Mesenchymal stem cell (in vitro differentiated cells and primary cell): ENCODE data around the gene MTG1.
"Not testable (repeated sequence)": the region's sequence is repeated elsewhere in the genome, so short reads cannot be mapped to it uniquely, and the experiment has no call there.

ENCODE experiments used
- DNase-seq: peaks from one replicate; pipeline ENCODE4 v3.0.0-alpha.2; 2013
- H2AFZ ChIP-seq: one replicate; pipeline ENCODE4 v1.6.1; 2013; ENCODE audit warnings: low read depth, mild to moderate bottlenecking, control low read depth, inconsistent platforms, low read length, moderate library complexity
- H2AK5ac ChIP-seq: 2 replicates; pipeline ENCODE4 v1.6.1; 2013; ENCODE audit warnings: low read length, moderate library complexity, mild to moderate bottlenecking, inconsistent platforms; ENCODE audit not compliant: severe bottlenecking
- H2BK120ac ChIP-seq: one replicate; pipeline ENCODE4 v1.6.1; 2013; ENCODE audit warnings: low read depth, mild to moderate bottlenecking, inconsistent platforms, low read length, moderate library complexity
- H2BK12ac ChIP-seq, 2 experiments: one replicate each; pipeline ENCODE4 v1.6.1; 2013; ENCODE audit warnings: inconsistent platforms in 2 of 2, low read length in 2 of 2, mild to moderate bottlenecking in 2 of 2, moderate library complexity in 2 of 2, control low read depth in 1 of 2
- H2BK15ac ChIP-seq: one replicate; pipeline ENCODE4 v1.6.1; 2013; ENCODE audit warnings: mild to moderate bottlenecking, low read depth, inconsistent platforms; ENCODE audit not compliant: poor library complexity, severe bottlenecking
- H2BK5ac ChIP-seq: 2 replicates; pipeline ENCODE4 v1.6.1; 2013; ENCODE audit warnings: low read depth, mild to moderate bottlenecking, low read length, control low read depth, inconsistent platforms; ENCODE audit not compliant: poor library complexity, severe bottlenecking
- H3K14ac ChIP-seq, 2 experiments: one replicate each; pipeline ENCODE4 v1.6.1; 2013; ENCODE audit warnings: inconsistent platforms in 2 of 2, low read length in 2 of 2, control low read depth in 1 of 2, mild to moderate bottlenecking in 1 of 2, moderate library complexity in 1 of 2
- H3K18ac ChIP-seq, 2 experiments: one replicate each; pipeline ENCODE4 v1.6.1; 2013; ENCODE audit warnings: inconsistent platforms in 2 of 2, low read length in 2 of 2, control low read depth in 1 of 2, low read depth in 1 of 2, mild to moderate bottlenecking in 1 of 2
- H3K23ac ChIP-seq, 2 experiments: one replicate each; pipeline ENCODE4 v1.6.1; 2013; ENCODE audit warnings: inconsistent platforms in 2 of 2, low read length in 2 of 2, mild to moderate bottlenecking in 2 of 2, moderate library complexity in 2 of 2, control low read depth in 1 of 2
- H3K27ac ChIP-seq: 2 replicates; pipeline ENCODE4 v1.5.1; 2013; ENCODE audit warnings: mild to moderate bottlenecking, moderate library complexity, low read length, control low read depth, inconsistent platforms; ENCODE audit not compliant: poor library complexity, severe bottlenecking
- H3K27me3 ChIP-seq, 2 experiments: 2 replicates each; pipeline versions ENCODE4 v1.6.1 to v1.7.0; 2013; ENCODE audit warnings: low read length in 2 of 2, mild to moderate bottlenecking in 2 of 2, moderate library complexity in 2 of 2, control low read depth in 1 of 2, inconsistent platforms in 1 of 2; ENCODE audit not compliant: control insufficient read depth in 1 of 2, insufficient read depth in 1 of 2
- H3K36me3 ChIP-seq, 2 experiments: 2 replicates each; pipeline versions ENCODE4 v1.6.1 to v1.7.0; 2013; ENCODE audit warnings: low read length in 2 of 2, control low read depth in 1 of 2, inconsistent platforms in 1 of 2, low read depth in 1 of 2, mild to moderate bottlenecking in 1 of 2; ENCODE audit not compliant: insufficient read depth in 2 of 2, control insufficient read depth in 1 of 2
- H3K4ac ChIP-seq, 2 experiments: one replicate each; pipeline ENCODE4 v1.6.1; 2013; ENCODE audit warnings: inconsistent platforms in 2 of 2, low read length in 2 of 2, mild to moderate bottlenecking in 2 of 2, moderate library complexity in 2 of 2, control low read depth in 1 of 2, low read depth in 1 of 2
- H3K4me1 ChIP-seq: 2 replicates; pipeline ENCODE4 v1.6.1; 2013; ENCODE audit warnings: low read depth, low read length, control low read depth; ENCODE audit not compliant: control insufficient read depth, insufficient read depth
- H3K4me2 ChIP-seq: 2 replicates; pipeline ENCODE4 v1.6.1; 2013; ENCODE audit warnings: low read length, mild to moderate bottlenecking, inconsistent platforms; ENCODE audit not compliant: poor library complexity, severe bottlenecking
- H3K4me3 ChIP-seq, 2 experiments: 2 replicates each; pipeline versions ENCODE4 v1.5.1 to v1.7.0; 2013; ENCODE audit warnings: low read length in 2 of 2, mild to moderate bottlenecking in 2 of 2, control low read depth in 1 of 2, low read depth in 1 of 2; ENCODE audit not compliant: insufficient read depth in 1 of 2
- H3K79me1 ChIP-seq: replicated peaks from 2 replicates; pipeline ENCODE4 v1.6.1; 2013; ENCODE audit warnings: mild to moderate bottlenecking, control low read depth, low read length, inconsistent platforms; ENCODE audit not compliant: poor library complexity, severe bottlenecking
- H3K9ac ChIP-seq: 2 replicates; pipeline ENCODE4 v1.7.0; 2013; ENCODE audit warnings: mild to moderate bottlenecking, low read length, moderate library complexity
- H3K9me3 ChIP-seq: 2 replicates; pipeline ENCODE4 v1.7.0; 2013; ENCODE audit warnings: mild to moderate bottlenecking, low read length; ENCODE audit not compliant: control insufficient read depth
- H4K8ac ChIP-seq: one replicate; pipeline ENCODE4 v1.6.1; 2013; ENCODE audit warnings: inconsistent platforms, mild to moderate bottlenecking, low read length, moderate library complexity
- H4K91ac ChIP-seq: one replicate; pipeline ENCODE4 v1.6.1; 2013; ENCODE audit warnings: mild to moderate bottlenecking, low read length, inconsistent platforms
- WGBS: methylation state at CpG from one replicate; pipeline ENCODE4 v1.1.7; 2013; ENCODE audit warnings: mixed read lengths; 5-methylcytosine and 5-hydroxymethylcytosine counted together

The MTG1 gene

DNA sequence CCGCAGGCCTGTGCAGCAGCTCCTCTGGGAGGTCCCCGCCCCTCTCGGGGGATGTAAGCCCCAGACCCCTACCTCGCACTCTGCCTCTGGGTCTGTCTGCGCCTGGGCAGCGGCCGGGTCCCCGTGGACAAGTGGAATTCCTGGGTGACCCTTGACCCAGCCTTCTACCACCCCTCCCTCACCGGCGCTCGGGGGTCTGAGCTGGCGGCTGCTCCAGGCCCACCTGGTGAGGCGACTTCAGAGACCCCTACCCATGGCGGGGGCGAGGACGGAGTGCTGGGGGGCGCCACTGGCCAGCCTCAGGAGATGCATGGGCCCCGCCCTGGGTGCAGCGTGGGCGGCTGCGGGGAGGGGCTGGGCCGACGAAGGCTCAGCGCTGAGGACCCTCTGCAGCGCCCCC, 38.8 kb downstream of the MTG1 start:
- H2BK12ac ChIP-seq, H4K91ac ChIP-seq, DNase-seq, H3K27me3 ChIP-seq, H3K23ac ChIP-seq, H3K4me1 ChIP-seq, H3K9ac ChIP-seq, H3K4me2 ChIP-seq, H2BK120ac ChIP-seq, H2BK5ac ChIP-seq, H3K36me3 ChIP-seq, H2BK15ac ChIP-seq, H4K8ac ChIP-seq, H3K14ac ChIP-seq, H3K18ac ChIP-seq, H2AK5ac ChIP-seq, H3K9me3 ChIP-seq, H2AFZ ChIP-seq, H3K79me1 ChIP-seq, H3K27ac ChIP-seq, H3K4ac ChIP-seq, H3K4me3 ChIP-seq: not testable (repeated sequence)
- WGBS = no CpG with 5 or more reads among the region's 25 CpGs

DNA sequence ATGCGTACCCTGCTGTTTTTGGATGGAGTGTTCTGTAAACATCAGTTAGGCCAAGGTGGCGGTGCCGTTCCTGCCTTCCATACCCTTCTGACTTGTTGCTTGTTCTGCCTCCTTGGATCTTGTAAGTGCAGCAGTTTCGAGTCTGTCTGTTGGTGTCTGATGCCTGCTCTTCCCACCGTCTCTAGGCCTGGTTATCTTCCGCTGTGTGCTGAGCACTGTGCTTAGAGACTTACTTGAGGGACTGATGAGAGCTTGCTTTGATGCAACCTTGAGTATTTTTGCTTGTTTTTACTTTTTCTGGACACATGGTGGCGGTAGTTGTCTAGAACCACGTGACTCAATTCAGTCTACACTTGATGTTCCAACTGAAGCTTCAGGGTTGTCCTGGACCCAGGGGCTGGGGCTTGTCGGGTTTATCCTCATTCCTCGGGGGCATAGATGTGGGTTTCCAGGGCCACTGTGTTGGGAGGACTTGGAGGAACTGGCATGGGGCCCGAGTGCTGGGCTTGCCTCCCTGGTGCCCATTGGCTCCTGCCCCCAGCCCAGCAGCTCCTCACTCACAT, 44.8 kb downstream of the MTG1 start:
- peaks cover 5 to 21% of the 10 kb centered on the region in 2 experiments for H3K36me3 ChIP-seq
- H2AK5ac ChIP-seq = no peak overlapping the region
- no peak overlapping the region for H2BK12ac ChIP-seq
- no peak overlapping the region for H3K27ac ChIP-seq
- no peak overlapping the region for H3K18ac ChIP-seq
- H4K8ac ChIP-seq = no peak overlapping the region
- no peaks in the 10 kb centered on the region for H3K27me3 ChIP-seq
- H2AFZ ChIP-seq = no peak overlapping the region
- no peaks in the 10 kb centered on the region for H3K79me1 ChIP-seq
- H2BK5ac ChIP-seq = no peak overlapping the region
- DNase-seq = no peak
- H2BK15ac ChIP-seq = no peak overlapping the region
- 76% methylated on average over 10 of the region's 11 CpGs for WGBS
- no peak overlapping the region for H4K91ac ChIP-seq
- no peak overlapping the region for H3K14ac ChIP-seq
- H3K9me3 ChIP-seq = no peaks in the 10 kb centered on the region
- H3K4ac ChIP-seq = no peak overlapping the region
- no peak overlapping the region for H3K23ac ChIP-seq
- H3K4me2 ChIP-seq = no peak overlapping the region
- H2BK120ac ChIP-seq = no peak overlapping the region
- H3K9ac ChIP-seq = no peak overlapping the region
- no peak overlapping the region for H3K4me3 ChIP-seq
- H3K4me1 ChIP-seq = peaks cover 11% of the 10 kb centered on the region

DNA sequence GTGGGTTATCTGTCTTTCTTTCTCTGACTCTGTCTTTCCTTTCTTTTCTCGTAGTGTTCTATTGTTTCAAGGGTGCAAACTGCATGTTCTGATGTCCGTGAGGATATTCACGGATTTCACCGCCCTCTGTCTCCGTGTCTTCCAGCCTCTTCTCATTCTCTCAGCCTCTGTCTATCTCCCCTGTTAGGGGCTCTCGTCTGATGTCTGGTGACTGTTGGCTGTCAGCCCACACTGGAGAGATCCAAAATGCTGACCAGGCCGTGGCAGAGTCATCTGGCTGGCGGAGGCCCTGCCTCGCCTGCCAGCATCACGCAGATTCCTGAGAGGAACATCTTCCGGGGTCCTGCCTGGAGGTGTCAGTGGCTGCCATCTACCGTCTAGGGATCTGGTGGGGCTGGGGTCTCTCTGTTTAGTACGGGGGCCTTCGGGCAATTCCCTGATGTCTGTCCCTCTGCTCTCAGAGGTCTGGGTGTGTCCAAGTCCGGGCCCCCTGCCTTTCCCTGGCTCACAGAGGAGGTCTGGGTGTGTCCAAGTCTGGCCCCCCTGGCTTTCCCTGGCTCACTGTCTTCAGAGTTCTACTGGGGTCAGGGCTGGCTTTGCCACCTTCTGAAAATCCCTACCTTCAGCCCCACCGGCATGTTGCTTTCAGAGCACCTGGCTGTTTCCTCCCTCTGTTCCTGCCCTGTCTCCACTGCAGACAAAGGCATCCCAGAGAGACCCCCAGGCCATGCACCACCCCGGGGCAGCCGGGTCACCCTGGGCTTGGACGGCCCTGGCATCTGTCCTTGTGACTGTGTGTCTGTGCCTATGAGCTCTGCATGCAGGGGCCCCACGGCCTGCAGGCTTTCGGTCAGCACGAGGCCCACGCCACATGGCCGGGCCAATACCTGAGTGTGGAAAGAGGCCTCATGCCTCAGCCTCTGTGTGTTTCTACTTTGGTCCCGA, 45.8 kb downstream of the MTG1 start:
- no peak overlapping the region for H3K4ac ChIP-seq
- H3K36me3 ChIP-seq = peaks cover 5 to 21% of the 10 kb centered on the region in 2 experiments
- no peak overlapping the region for H2BK5ac ChIP-seq
- whole genome bisulfite sequencing = 82% methylated on average over 25 of the region's 25 CpGs
- no peak for DNase-seq
- no peak overlapping the region for H2BK15ac ChIP-seq
- no peak overlapping the region for H3K14ac ChIP-seq
- no peak overlapping the region for H3K4me2 ChIP-seq
- H2BK12ac ChIP-seq = no peak overlapping the region
- peaks cover 11% of the 10 kb centered on the region for H3K4me1 ChIP-seq
- H3K23ac ChIP-seq = no peak overlapping the region
- no peak overlapping the region for H3K4me3 ChIP-seq
- no peak overlapping the region for H2BK120ac ChIP-seq
- H3K18ac ChIP-seq = no peak overlapping the region
- no peak overlapping the region for H3K9ac ChIP-seq
- no peak overlapping the region for H4K91ac ChIP-seq
- no peak overlapping the region for H2AFZ ChIP-seq
- H3K27ac ChIP-seq = no peak overlapping the region
- no peak overlapping the region for H4K8ac ChIP-seq
- H3K9me3 ChIP-seq = no peaks in the 10 kb centered on the region
- no peaks in the 10 kb centered on the region for H3K79me1 ChIP-seq
- no peak overlapping the region for H2AK5ac ChIP-seq
- H3K27me3 ChIP-seq = no peaks in the 10 kb centered on the region

DNA sequence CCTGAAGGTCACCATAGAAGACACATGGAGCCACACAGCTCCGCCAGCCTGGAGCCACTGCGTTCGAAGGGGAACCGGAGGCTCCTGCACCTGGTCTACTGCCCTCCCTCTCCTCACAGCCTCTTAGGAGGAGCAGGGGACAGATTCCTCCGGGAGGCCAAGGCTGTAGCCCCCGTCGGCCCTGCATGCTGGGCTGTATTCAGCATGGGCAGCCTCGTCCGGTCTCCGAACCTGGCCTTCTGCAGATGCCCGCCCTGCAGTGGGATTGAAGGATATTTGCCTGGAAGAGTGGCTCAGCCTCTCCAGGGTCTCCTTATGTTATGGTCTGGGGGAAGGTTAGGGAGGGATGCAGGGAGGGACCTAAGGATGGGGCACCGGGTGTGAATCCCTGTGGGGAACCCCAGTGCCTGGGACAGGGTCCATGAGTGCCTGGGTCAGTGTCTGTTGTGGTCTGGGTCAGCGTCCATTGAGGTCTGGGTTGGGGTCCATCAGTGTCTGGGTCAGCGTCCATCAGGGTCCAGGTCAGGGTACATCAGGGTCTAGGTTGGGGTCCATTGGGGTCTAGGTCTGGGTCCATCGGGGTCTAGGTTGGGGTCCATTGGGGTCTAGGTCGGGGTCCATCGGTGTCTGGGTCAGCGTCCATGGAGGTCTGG, 46.8 kb downstream of the MTG1 start:
- Histone ChIP-seq H3K9ac (no peak overlapping the region), H2BK12ac (no peak overlapping the region), H4K91ac (no peak overlapping the region), H2AK5ac (no peak overlapping the region), H3K18ac (no peak overlapping the region), H3K4me2 (no peak overlapping the region), H3K27ac (no peak overlapping the region), H3K4me3 (no peak overlapping the region), H2BK120ac (no peak overlapping the region), H2AFZ (no peak overlapping the region), H4K8ac (no peak overlapping the region), H3K14ac (no peak overlapping the region), H3K79me1 (no peaks in the 10 kb centered on the region), H3K36me3 (peaks cover 5 to 29% of the 10 kb centered on the region in 2 experiments), H3K23ac (no peak overlapping the region), H3K27me3 (no peaks in the 10 kb centered on the region), H3K9me3 (no peaks in the 10 kb centered on the region), H3K4me1 (peaks cover 12% of the 10 kb centered on the region), H3K4ac (no peak overlapping the region), H2BK15ac (no peak overlapping the region), H2BK5ac (no peak overlapping the region)
- WGBS = 96% methylated on average over 14 of the region's 18 CpGs
- no peak for DNase-seq
